Suppressor macrophage treated with lipopolysaccharide for 1 hour (primary cell): Measurements from ENCODE around the gene SP110.
"Not testable (repeated sequence)": the region's sequence is repeated elsewhere in the genome, so short reads cannot be mapped to it uniquely, and the experiment has no call there.

Experiments
- DNase-seq, 3 donors: peaks; one replicate each; pipeline ENCODE4 v3.0.0-alpha.2; 2020 to 2022

SP110 gene

GRCh38 chr2:230219419-230220331 lies at the start of gene SP110:
Gene SP110 (minus strand): TSS chr2:230219984. CDS start chr2:230216927, 3,057 bp downstream.
- DNase-seq = peak; percentile 95 to 96 (median 96)

- no peak for DNase-seq
These were observed 48.9 kb upstream of the SP110 start for GRCh38 chr2:230268606-230269243.

GRCh38 chr2:230267556-230267955 lies 47.8 kb upstream of the SP110 start:
- no peak for DNase-seq

- DNase-seq = no peak
These were observed 47.3 kb upstream of the SP110 start for GRCh38 chr2:230267059-230267458.

- no peak for DNase-seq
These were observed 46.9 kb upstream of the SP110 start for GRCh38 chr2:230266638-230267037.

GRCh38 chr2:230264945-230265344 lies 45.2 kb upstream of the SP110 start:
- DNase-seq = not testable (repeated sequence)

GRCh38 chr2:230262246-230262645 lies 42.5 kb upstream of the SP110 start:
- no peak for DNase-seq

- no peak for DNase-seq
These were observed 38.7 kb upstream of the SP110 start for GRCh38 chr2:230258483-230258882.

GRCh38 chr2:230256733-230257332 lies 37.0 kb upstream of the SP110 start:
- no peak for DNase-seq

GRCh38 chr2:230254152-230254881 lies 34.5 kb upstream of the SP110 start:
- DNase-seq = no peak

GRCh38 chr2:230250231-230250630 lies 30.4 kb upstream of the SP110 start:
- DNase-seq = no peak

- peak; percentile 13 to 46 (median 37) for DNase-seq
These were observed 26.4 kb upstream of the SP110 start for GRCh38 chr2:230246206-230246605.

- no peak for DNase-seq
These were observed 24.4 kb upstream of the SP110 start for GRCh38 chr2:230244211-230244610.

GRCh38 chr2:230234845-230235244 lies 15.1 kb upstream of the SP110 start:
- no peak for DNase-seq

- no peak for DNase-seq
These were observed 14.4 kb upstream of the SP110 start for GRCh38 chr2:230234122-230234722.

GRCh38 chr2:230231251-230231650 lies 11.5 kb upstream of the SP110 start:
- no peak for DNase-seq

- DNase-seq = no peak
These were observed 10.9 kb upstream of the SP110 start for GRCh38 chr2:230230496-230231200.

GRCh38 chr2:230230087-230230486 lies 10.3 kb upstream of the SP110 start:
- DNase-seq = peak; percentile 54 to 57 (median 55)

GRCh38 chr2:230227216-230227615 lies 7.4 kb upstream of the SP110 start:
- DNase-seq = no peak

GRCh38 chr2:230226051-230226551 lies 6.3 kb upstream of the SP110 start:
- DNase-seq = peak in 2 of 3 donors; percentile 16 to 35

GRCh38 chr2:230225486-230225885 lies 5.7 kb upstream of the SP110 start, which contains the start of gene SP140:
Gene SP140 (plus strand): TSS chr2:230225736. CDS start chr2:230225845, 109 bp downstream.
- DNase-seq = peak; percentile 89 to 90 (median 89)
